ENCODE results near the gene KANTR. TPM values are rescaled to one million over a fixed set of nuclear protein-coding genes. Genes with fewer than 3 reads are reported as not detected.

KANTR gene
- total RNA-seq, 1 experiment from 2014 or later: 7.7 TPM

- Histone ChIP-seq H3K4ac (ENCODE audit: low read depth, low read length) (no peak overlapping the region), H3K9ac (ENCODE audit: extremely low read depth, insufficient read length, low read length) (no peak overlapping the region), H3K27me3 (ENCODE audit: insufficient read depth, low read length) (no peaks in the 10 kb centered on the region), H4K91ac (ENCODE audit: insufficient read length, low read depth, low read length) (no peak overlapping the region), H4K5ac (ENCODE audit: insufficient read length, low read depth, low read length) (no peak overlapping the region), H3K9me3 (ENCODE audit: control insufficient read depth, low read depth, low read length) (peaks cover 13% of the 10 kb centered on the region), H2BK12ac (ENCODE audit: insufficient read length, low read depth, low read length) (no peak overlapping the region), H3K79me1 (ENCODE audit: insufficient read depth, low read depth, low read length, poor library complexity, severe bottlenecking) (no peaks in the 10 kb centered on the region), H3K4me2 (ENCODE audit: insufficient read depth, insufficient read length, low read length) (no peak overlapping the region), H2AK5ac (ENCODE audit: insufficient read length, low read length) (no peak overlapping the region), H4K20me1 (ENCODE audit: control insufficient read depth, insufficient read depth, insufficient read length) (no peaks in the 10 kb centered on the region), H2BK120ac (ENCODE audit: low read depth, low read length, poor library complexity, severe bottlenecking) (no peak overlapping the region), H3K23ac (ENCODE audit: insufficient read length, low read depth, low read length) (no peak overlapping the region), H3K23me2 (ENCODE audit: insufficient read length, low read depth, low read length, poor library complexity, severe bottlenecking) (peaks cover 4% of the 10 kb centered on the region), H2BK20ac (ENCODE audit: low read depth, low read length, poor library complexity, severe bottlenecking) (no peak overlapping the region), H3T11ph (ENCODE audit: low read length) (no peak overlapping the region), H3K14ac (ENCODE audit: insufficient read depth, low read length) (no peak overlapping the region), H3K56ac (ENCODE audit: insufficient read length, low read depth, low read length) (no peak overlapping the region), H3K27ac (ENCODE audit: insufficient read length, low read depth, low read length) (no peak overlapping the region), H2AFZ (ENCODE audit: low read length) (no peak overlapping the region), H2BK5ac (ENCODE audit: insufficient read length, low read length) (no peak overlapping the region), H3K79me2 (ENCODE audit: insufficient read depth, low read length) (no peaks in the 10 kb centered on the region), H2BK15ac (ENCODE audit: low read depth, low read length) (no peak overlapping the region), H3K18ac (ENCODE audit: insufficient read length, low read depth, low read length) (no peak overlapping the region), H3K4me1 (ENCODE audit: insufficient read depth, low read length) (no peaks in the 10 kb centered on the region), H4K8ac (replicated peaks; ENCODE audit: insufficient read length, low read depth, low read length) (no peak overlapping the region)
- TF ChIP-seq CTCF (conservative IDR thresholded peaks at IDR 0.05): no peak
- Mint-ChIP-seq H3K9me3 (peaks cover 59 to 61% of the 10 kb centered on the region in 2 experiments), H3K4me1 (peaks cover 13 to 14% of the 10 kb centered on the region in 2 experiments), H3K4me3 (no peak overlapping the region), H3K27me3 (ENCODE audit: low read depth) (peaks cover 3% of the 10 kb centered on the region), H3K27ac (no peak overlapping the region), H3K36me3 (ENCODE audit: insufficient read depth in 1 of 3, low read depth in 3 of 3) (peaks cover 0 to 8% (median 4%) of the 10 kb centered on the region in 3 experiments; a peak in 5 of 7 replicates)
- no peak for DNase-seq
- no CpG with 5 or more reads among the region's 10 CpGs for WGBS (ENCODE audit: extremely low coverage, insufficient read length, low lambda C conversion rate)
These were observed 22.9 kb upstream of the KANTR start for GRCh38 chrX:53071064-53071463.

All from H9 (cell line).